ENCODE measurements around the gene ELL3. TPM values are rescaled to one million over a fixed set of nuclear protein-coding genes. Genes with fewer than 3 reads are reported as not detected.
"Not testable (repeated sequence)": the region's sequence is repeated elsewhere in the genome, so short reads cannot be mapped to it uniquely, and the experiment has no call there.

The ELL3 gene
- total RNA-seq, 1 donor from 2014 or later, result 1.3 TPM

- intact Hi-C loops (cut with micrococcal nuclease), result no loop called here
- DNase-seq, result no peak
- no peak for ATAC-seq
These were observed 16.9 kb upstream of the ELL3 start for GRCh38 chr15:43793647-43794046.

- intact Hi-C loops (cut with micrococcal nuclease), result no loop called here
- DNase-seq, result peak; percentile 61
- ATAC-seq, result peak; percentile 8
These were observed 16.2 kb upstream of the ELL3 start for GRCh38 chr15:43792761-43793476.

GRCh38 chr15:43791993-43792760 is 15.4 kb upstream of the ELL3 start, which contains the start of gene SERF2:
SERF2 (plus strand) TSS chr15:43792320; CDS start chr15:43792377, 57 bp downstream.
- intact Hi-C loops (cut with micrococcal nuclease), result no loop called here
- peak; percentile 96 for ATAC-seq
- DNase-seq, result peak; percentile 100

- DNase-seq (no peak), ATAC-seq (no peak)
- intact Hi-C loops (cut with micrococcal nuclease), result no loop called here
These were observed 12.6 kb upstream of the ELL3 start for GRCh38 chr15:43789409-43789808.

GRCh38 chr15:43779016-43779415 is 2.2 kb upstream of the ELL3 start:
- intact Hi-C loops (cut with micrococcal nuclease), result no loop called here
- ATAC-seq, result no peak
- no peak for DNase-seq

GRCh38 chr15:43777267-43777914 is 625 bp upstream of the ELL3 start:
- peak; percentile 84 for ATAC-seq
- intact Hi-C loops (cut with micrococcal nuclease), result no loop called here
- peak; percentile 81 for DNase-seq

GRCh38 chr15:43776101-43776717 is 557 bp downstream of the ELL3 start:
- ATAC-seq (no peak), DNase-seq (peak; percentile 43)
- intact Hi-C loops (cut with micrococcal nuclease), result no loop called here

- intact Hi-C loops (cut with micrococcal nuclease), result no loop called here
- DNase-seq (no peak), ATAC-seq (peak; percentile 18)
These were observed 1.3 kb downstream of the ELL3 start for GRCh38 chr15:43775411-43775965.

- intact Hi-C loops (cut with micrococcal nuclease), result no loop called here
- DNase-seq (no peak), ATAC-seq (no peak)
These were observed 2.7 kb downstream of the ELL3 start for GRCh38 chr15:43774062-43774461.

GRCh38 chr15:43772624-43773023 is 4.1 kb downstream of the ELL3 start:
- ATAC-seq (no peak), DNase-seq (no peak)
- intact Hi-C loops (cut with micrococcal nuclease), result no loop called here

- intact Hi-C loops (cut with micrococcal nuclease), result no loop called here
- no peak for DNase-seq
- ATAC-seq, result peak; percentile 34
These were observed 5.0 kb downstream of the ELL3 start for GRCh38 chr15:43771816-43772215.

GRCh38 chr15:43769584-43770228 is 7.1 kb downstream of the ELL3 start:
- ATAC-seq (peak; percentile 59), DNase-seq (peak; percentile 55)
- intact Hi-C loops (cut with micrococcal nuclease), result no loop called here

GRCh38 chr15:43763819-43764446 is 12.8 kb downstream of the ELL3 start:
- no peak for ATAC-seq
- intact Hi-C loops (cut with micrococcal nuclease), result no loop called here
- no peak for DNase-seq

GRCh38 chr15:43762824-43763223 is 13.9 kb downstream of the ELL3 start:
- intact Hi-C loops (cut with micrococcal nuclease), result no loop called here
- ATAC-seq (no peak), DNase-seq (no peak)

- no peak for ATAC-seq
- intact Hi-C loops (cut with micrococcal nuclease), result no loop called here
- DNase-seq, result no peak
These were observed 24.9 kb downstream of the ELL3 start for GRCh38 chr15:43751885-43752284.

GRCh38 chr15:43749690-43750345 is 26.9 kb downstream of the ELL3 start:
- ATAC-seq (no peak), DNase-seq (no peak)
- intact Hi-C loops (cut with micrococcal nuclease), result no loop called here

- no peak for DNase-seq
- intact Hi-C loops (cut with micrococcal nuclease), result no loop called here
- no peak for ATAC-seq
These were observed 28.4 kb downstream of the ELL3 start for GRCh38 chr15:43748376-43748775.

- intact Hi-C loops (cut with micrococcal nuclease); DNase-seq: not testable (repeated sequence)
- ATAC-seq, result peak; percentile 17
These were observed 29.9 kb downstream of the ELL3 start for GRCh38 chr15:43746903-43747309.
